ENCODE results near the gene RAD9B. TPM values are rescaled to one million over a fixed set of nuclear protein-coding genes. Genes with fewer than 3 reads are reported as not detected.

The RAD9B gene
- total and polyA plus RNA-seq, 9 of the 15 experiments (the other 6 are each of a cell fraction or from before 2014, with no cell fraction given), result 0.05 to 0.83 (median 0.32) TPM

- TF ChIP-seq ZBED1 (IDR thresholded peaks at IDR 0.05) (no peak; the same call in 1 of the 2 replicates), CBFA2T3 (IDR thresholded peaks at IDR 0.05) (0 out of 2 replicates have a peak, but pooled peaks have one; percentile 24), TBL1XR1 (IDR thresholded peaks at IDR 0.05; ENCODE audit: low read length in 2 of 2) (peak; percentile 73 to 74), ZNF239 (CRISPR knock-in tag; IDR thresholded peaks at IDR 0.05) (peak; percentile 18; the same call in 1 of the 2 replicates), PRPF4 (IDR thresholded peaks at IDR 0.05; ENCODE audit: insufficient read depth, low read depth, low read length, poor library complexity, severe bottlenecking) (no peak), ZNF639 (CRISPR knock-in tag; conservative IDR thresholded peaks at IDR 0.05 in 1 of 2, IDR thresholded peaks at IDR 0.05 in 1 of 2) (peak in 1 of 2 experiments; percentile 76; a peak in 1 of 4 replicates), ZNF354B (CRISPR knock-in tag; IDR thresholded peaks at IDR 0.05) (no peak), ZNF253 (CRISPR knock-in tag; conservative IDR thresholded peaks at IDR 0.05) (no peak), CGGBP1 (CRISPR knock-in tag; IDR thresholded peaks at IDR 0.05) (no peak), TEAD1 (CRISPR knock-in tag; IDR thresholded peaks at IDR 0.05) (peak in 1 of 2 experiments; percentile 85; a peak in 2 of 4 replicates), ZNF778 (CRISPR knock-in tag; IDR thresholded peaks at IDR 0.05) (no peak), PTRF (tag; IDR thresholded peaks at IDR 0.05) (no peak), IFI16 (CRISPR knock-in tag; IDR thresholded peaks at IDR 0.05) (no peak), ATF3 (IDR thresholded peaks at IDR 0.05) (peak; percentile 19; the same call in 1 of the 2 replicates), ATF3 (CRISPR knock-in tag; conservative IDR thresholded peaks at IDR 0.05) (no peak), ZBTB17 (CRISPR knock-in tag; IDR thresholded peaks at IDR 0.05) (no peak), THRB (CRISPR knock-in tag; conservative IDR thresholded peaks at IDR 0.05) (no peak), DMBX1 (CRISPR knock-in tag; IDR thresholded peaks at IDR 0.05; ENCODE audit: borderline replicate concordance) (no peak), SETDB1 (IDR thresholded peaks at IDR 0.05; ENCODE audit: low read length) (peak; percentile 43), ELK1 (CRISPR knock-in tag; IDR thresholded peaks at IDR 0.05) (no peak), HMGN3 (IDR thresholded peaks at IDR 0.05; ENCODE audit: borderline replicate concordance, extremely low read depth, insufficient read length, low read depth, low read length) (peak; percentile 78), RBM25 (IDR thresholded peaks at IDR 0.05; ENCODE audit: low read depth, low read length, severe bottlenecking) (peak; percentile 21), SRF (CRISPR knock-in tag; IDR thresholded peaks at IDR 0.05) (peak; percentile 14 to 40; a peak in 1 of 4 replicates)
Measured at GRCh38 chr12:110468214-110469048, 33.7 kb upstream of the RAD9B start, which contains the start of the genes FAM216A and GPN3 (continued).

Data from K562 (cell line).